ENCODE data around the gene TMEM121B.
"Not testable (repeated sequence)": the region's sequence is repeated elsewhere in the genome, so short reads cannot be mapped to it uniquely, and the experiment has no call there.

TMEM121B gene

DNA sequence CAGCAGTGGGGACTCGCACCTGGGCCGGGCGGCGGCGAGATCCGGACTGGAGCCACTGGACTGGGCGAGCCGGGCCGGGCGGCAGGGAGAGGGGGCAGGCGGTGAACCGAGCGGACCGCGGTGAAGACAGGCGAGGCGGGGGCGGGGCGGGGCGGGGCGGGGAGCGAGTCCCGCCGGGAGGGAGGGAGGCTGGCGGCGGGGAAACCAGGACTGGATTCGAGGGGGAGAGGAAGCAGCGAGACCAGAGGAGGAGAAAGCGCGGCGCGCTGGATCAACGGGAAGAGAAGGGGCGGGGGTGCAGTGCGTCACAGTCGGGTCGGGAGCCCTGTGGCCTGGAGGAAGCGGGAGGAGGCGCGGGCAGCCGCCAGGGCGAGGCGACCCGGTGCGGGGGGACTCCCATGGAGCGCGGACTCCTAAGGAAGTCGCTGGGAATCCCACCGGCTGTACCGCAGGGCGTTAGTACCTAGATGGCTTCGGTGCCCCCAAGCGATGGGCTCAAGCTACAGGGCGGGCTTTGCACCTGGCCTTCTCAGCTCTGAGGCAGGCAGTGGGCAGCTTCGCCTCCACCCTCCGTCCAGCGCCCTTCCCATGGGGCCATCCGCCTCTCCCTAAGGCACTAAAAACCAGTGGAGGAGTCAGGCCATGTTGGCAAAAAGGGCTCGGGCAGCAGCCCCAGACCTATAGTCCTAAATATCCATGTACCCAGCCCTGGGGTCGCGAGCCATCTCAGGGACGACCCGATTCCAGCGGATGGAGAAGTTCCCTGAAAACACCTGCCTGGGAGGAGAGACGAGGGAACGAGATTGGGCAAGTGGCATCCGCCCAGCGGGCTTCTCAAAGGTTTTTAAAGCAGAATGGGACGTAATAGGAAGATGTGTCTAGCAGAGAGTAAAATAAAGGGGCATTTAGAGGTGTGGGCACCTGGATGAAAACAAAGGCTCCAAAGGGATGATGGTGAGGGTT lies at the start of gene TMEM121B:
TMEM121B (minus strand) TSS at position 128 of the 963 bp plus-strand sequence. CDS start 233 bp downstream, outside the sequence.
- no peak for FAIRE-seq

- no peak for FAIRE-seq
Observed at GRCh38 chr22:17167486-17167885, 46.3 kb upstream of the TMEM121B start.

DNA sequence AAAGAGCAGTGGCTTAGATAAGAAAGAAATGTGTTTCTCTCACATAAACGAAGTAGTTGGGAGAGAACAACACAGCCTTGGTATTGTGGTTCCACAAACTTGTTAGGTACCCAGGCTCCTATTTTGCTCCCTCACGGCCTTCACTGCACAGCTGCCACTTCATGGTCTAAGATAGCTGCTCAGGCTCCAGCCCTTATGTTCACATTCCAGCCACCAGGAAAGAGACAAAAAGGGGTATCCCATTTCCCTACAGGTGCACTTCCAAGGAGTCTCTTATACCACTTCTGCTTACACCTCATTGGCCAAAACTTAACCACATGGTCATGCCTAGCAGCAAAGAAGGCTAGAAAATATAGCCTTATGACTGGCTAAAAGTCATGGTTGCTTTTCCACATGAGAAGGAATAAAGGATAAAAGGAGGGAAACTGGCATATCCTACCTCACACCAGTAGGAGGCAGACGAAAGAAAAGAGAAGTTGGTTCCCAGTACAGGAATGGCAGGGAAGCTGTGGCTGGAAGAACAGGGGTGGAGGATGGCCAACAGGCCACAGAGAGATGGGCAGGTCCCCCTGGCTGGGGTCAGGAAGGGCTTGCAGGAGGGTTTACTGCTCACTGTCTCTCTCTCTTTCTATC lies 43.3 kb upstream of the TMEM121B start:
- peak; percentile 48 for FAIRE-seq

DNA sequence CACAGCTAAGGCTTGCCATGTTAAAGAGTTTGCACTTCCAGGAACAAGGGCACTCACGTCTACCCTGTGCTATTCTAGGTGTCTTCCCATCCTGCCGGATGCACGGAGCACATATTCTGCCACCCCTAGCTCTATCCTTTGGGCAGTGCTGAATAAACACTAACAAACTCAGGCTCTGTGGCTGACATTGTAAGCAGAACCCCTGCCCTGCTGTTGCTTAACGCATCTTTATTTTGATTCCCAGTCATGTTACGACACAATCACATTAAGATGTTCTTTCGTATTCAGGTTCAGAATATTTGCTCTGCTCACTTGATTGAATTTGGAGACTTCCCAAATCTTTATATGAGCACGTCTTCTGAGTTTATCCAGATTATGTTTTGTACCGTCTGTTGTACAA lies 41.6 kb upstream of the TMEM121B start:
- FAIRE-seq: no peak

DNA sequence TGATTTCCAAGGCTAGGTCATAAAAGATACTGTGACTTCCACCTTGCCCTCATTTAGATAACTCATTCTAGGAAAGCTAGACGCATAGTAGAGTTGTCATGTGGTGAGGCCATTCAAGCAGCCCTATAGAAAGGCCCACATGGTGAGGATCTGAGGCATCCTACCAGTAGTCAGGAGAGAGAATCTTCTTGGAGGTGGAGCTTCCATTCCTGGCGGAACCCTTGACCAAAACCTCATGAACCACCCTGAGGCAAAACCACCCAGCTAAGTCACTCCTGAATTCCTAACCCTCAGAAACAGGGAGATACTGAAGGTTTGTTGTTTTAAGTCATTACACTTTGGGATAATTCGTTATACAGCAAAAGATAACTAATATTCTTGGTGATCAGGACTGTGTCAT lies 40.8 kb upstream of the TMEM121B start:
- FAIRE-seq: no peak

DNA sequence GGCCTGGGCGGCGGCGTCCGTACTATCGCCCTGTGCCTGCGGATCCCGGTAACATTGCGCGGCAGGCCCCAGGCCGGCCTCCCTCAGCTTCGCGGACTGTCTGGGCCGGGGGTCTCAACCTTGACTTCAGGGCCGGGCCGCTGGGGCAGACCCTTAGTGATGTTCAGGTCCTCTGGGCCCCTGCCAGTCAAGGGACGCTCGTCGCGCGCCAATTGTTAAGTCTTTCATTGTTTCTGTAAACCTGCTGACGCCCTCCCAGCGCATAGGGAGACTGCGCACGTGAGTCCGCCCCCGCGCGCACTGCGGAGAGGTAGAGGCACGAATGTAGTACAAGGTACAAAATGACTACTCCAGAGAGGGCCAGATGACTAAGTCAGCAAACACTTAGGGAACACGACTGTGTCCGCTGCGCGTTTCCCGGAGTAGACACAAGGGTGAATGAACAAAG lies 38.4 kb upstream of the TMEM121B start:
- no peak for FAIRE-seq

- FAIRE-seq: no peak
Observed at GRCh38 chr22:17158568-17159503, 37.7 kb upstream of the TMEM121B start, which contains the start of gene HDHD5. Gene HDHD5 (minus strand): TSS chr22:17159277. CDS start chr22:17159251, 26 bp downstream.

- no peak for FAIRE-seq
Observed at GRCh38 chr22:17158176-17158567, 37.0 kb upstream of the TMEM121B start.

- no peak for FAIRE-seq
Observed at GRCh38 chr22:17157714-17158113, 36.6 kb upstream of the TMEM121B start.

- no peak for FAIRE-seq
Observed at GRCh38 chr22:17155941-17156340, 34.8 kb upstream of the TMEM121B start.

DNA sequence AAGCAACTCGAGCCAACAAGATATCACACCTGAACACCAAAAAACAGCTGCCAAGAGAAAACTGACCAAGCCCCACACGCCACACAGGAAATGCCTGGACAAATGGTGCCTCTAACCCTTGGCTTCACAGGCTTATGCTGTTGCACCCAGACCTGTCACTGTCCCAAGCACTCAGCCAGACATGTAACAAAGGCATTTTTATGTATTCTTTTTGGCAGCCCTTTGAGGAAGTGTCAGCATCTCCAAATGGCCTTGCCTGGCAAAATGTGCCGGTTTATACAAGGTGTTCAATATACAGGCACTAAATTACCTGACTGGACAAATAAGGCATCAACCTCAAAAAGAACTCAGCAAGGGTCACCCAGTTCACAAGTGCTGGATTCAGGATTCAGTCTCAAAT lies 31.8 kb upstream of the TMEM121B start:
- FAIRE-seq: no peak

- no peak for FAIRE-seq
Observed at GRCh38 chr22:17152340-17152739, 31.2 kb upstream of the TMEM121B start.

DNA sequence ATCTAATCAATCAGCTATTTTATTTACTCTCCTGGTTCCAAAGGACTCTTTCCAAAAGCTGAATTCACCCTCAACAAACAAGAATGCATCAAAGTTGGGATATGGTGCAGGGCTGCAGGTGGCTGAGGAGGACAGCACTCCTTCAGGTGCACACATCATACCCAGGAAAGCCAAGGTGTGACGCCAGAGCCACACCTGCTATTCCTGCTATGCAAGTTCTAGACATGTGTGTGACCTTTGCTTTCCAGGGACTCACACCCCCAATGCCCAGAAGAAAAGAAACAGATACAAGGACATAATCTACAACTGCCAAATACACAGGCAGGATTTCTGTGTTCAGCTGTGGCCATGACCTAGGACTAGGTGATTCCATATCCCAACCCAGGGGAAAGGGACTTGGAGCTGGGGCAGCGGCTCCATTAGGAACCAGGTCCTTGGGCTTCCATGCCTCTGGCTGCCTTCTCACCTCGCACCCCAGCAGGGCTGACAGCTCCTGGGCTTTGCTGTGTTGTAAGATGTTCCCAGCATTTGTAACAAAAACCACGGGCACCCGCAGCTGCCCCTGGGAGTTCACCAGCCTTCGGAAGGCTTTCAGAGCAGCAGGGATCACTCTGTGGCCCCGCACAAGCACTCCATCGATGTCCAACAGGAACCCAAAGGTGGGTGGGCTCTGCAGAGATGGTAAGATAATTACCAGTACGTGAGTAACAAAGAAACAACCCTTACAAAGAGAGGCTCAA lies 28.1 kb upstream of the TMEM121B start:
- no peak for FAIRE-seq

GRCh38 chr22:17147458-17147857 lies 26.3 kb upstream of the TMEM121B start:
- FAIRE-seq: not testable (repeated sequence)

GRCh38 chr22:17145021-17145680 lies 24.0 kb upstream of the TMEM121B start:
- no peak for FAIRE-seq

DNA sequence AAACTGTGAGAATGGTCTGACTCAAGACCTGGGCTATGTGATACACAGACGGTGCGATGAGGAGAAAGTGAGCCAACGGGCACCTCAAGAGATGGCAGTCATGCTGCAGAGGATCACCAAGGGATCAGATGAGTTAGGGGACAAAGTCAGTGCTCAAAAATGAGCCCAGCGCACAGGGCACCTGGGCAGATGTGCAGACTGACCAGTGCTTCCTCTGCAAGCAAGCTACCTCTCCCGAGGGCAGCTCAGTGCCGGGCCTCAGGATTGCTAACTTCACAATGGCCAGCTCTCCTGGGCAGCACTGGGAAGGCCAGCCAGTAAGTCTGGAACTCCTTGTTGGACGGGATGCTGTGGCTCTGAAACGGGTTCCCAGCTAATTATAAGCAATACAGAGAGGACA lies 22.7 kb upstream of the TMEM121B start:
- FAIRE-seq: no peak

GRCh38 chr22:17143101-17143500 lies 21.9 kb upstream of the TMEM121B start:
- no peak for FAIRE-seq

DNA sequence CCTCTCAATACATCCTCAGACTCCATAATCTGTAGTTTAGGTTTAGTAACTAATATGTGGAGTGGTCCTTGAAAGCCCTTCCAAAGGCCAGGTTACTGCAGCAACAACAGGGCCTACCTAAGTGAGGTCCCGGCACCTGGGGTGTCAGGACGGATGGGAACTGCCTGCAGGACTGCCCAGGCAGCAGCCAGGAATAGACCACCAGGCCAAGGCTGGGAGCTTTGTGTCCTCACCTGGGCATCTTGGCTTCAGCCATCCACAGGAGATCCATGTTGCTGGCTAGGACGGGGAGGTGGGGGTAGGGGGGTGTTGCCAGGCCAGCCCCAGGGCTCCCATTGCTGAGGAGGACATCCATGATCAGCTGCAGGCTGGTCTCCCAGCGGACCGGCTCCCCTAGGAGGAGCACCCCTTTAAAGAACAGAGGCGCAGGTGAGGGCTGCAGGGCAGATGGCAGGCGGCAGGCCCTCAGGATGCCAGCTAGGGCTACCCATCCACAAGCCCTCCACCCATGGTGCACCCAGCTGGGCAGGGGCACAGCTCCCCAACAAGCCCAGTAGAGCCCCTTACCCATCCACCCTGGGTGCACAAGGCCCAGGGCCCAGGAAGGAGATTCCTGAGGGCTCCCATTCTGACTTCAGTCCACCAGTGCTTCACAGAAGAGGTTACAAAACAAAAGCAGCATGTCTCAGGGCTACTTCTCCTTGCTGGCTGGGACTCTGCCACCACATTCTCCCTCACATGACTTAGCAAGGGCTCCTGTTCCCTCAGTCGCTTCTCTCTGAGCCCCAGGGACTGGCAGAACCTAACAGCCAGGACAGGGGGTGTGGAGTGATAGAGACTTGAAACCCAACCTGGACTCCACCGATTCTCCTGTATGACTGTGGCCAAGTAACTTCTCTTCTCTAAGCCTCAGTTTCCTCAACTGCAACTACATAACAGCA lies 19.9 kb upstream of the TMEM121B start:
- FAIRE-seq: no peak

GRCh38 chr22:17140022-17140421 lies 18.9 kb upstream of the TMEM121B start:
- FAIRE-seq: no peak

- no peak for FAIRE-seq
Observed at GRCh38 chr22:17138513-17138912, 17.4 kb upstream of the TMEM121B start.
